Gastroesophageal sphincter (tissue), 4 donors: Measurements from ENCODE around the gene ZNRF3. TPM values are rescaled to one million over a fixed set of nuclear protein-coding genes. Genes with fewer than 3 reads are reported as not detected.
A peak's percentile ranks its signal among the peaks of the same experiment; 100 is the strongest.

Experiments used
- ATAC-seq: fragments of 150-250 bp; one replicate; pipeline ENCODE4 v1.9.1; 2016; ENCODE audit warnings: mild to moderate bottlenecking, moderate library complexity
- H3K27ac ChIP-seq, 4 donors: fragments of 200-600 bp; sonication (generic) in 3 of 4; 1 replicate in 3 of 4; 2 replicates in 1 of 4; pipeline ENCODE4 v1.5.1; 2016 to 2019
- H3K27me3 ChIP-seq: fragments of 200-600 bp; sonication (generic); one replicate; pipeline ENCODE4 v1.5.1; 2019
- H3K36me3 ChIP-seq, 2 donors: fragments of 200-600 bp; sonication (generic); one replicate each; pipeline ENCODE4 v1.5.1; 2019; ENCODE audit warnings: control low read depth in 1 of 2
- H3K4me1 ChIP-seq, 3 donors: fragments of 200-600 bp; sonication (generic); 1 replicate in 2 of 3; 2 replicates in 1 of 3; pipeline ENCODE4 v1.5.1; 2016 to 2019; ENCODE audit warnings: control low read depth in 2 of 3
- H3K4me3 ChIP-seq, 2 donors: fragments of 200-600 bp; sonication (generic); one replicate each; pipeline ENCODE4 v1.5.1; 2019; ENCODE audit warnings: mild to moderate bottlenecking in 1 of 2, moderate library complexity in 1 of 2
- H3K9me3 ChIP-seq, 3 donors: fragments of 200-600 bp; sonication (generic); one replicate each; pipeline ENCODE4 v1.5.1; 2017 to 2019; ENCODE audit warnings: control low read depth in 2 of 3
- EP300 ChIP-seq: sonication (generic); formaldehyde crosslinking; IDR thresholded peaks from one replicate; pipeline ENCODE4 v1.6.1; 2017; ENCODE audit warnings: antibody characterized with exemption, mild to moderate bottlenecking
- POLR2A ChIP-seq, 2 donors: fragments of 450-650 bp; IDR thresholded peaks; one replicate each; pipeline ENCODE4 v1.6.1; 2017; ENCODE audit warnings: antibody characterized with exemption in 2 of 2, mild to moderate bottlenecking in 2 of 2, moderate library complexity in 1 of 2
- POLR2AphosphoS5 ChIP-seq: sonication (generic); formaldehyde crosslinking; IDR thresholded peaks from one replicate; pipeline ENCODE4 v1.6.1; 2017; ENCODE audit warnings: antibody characterized with exemption
- WGBS, 2 donors: methylation state at CpG; one replicate each; pipeline ENCODE4 v1.1.5; 2018; ENCODE audit warnings: low coverage in 1 of 2; 5-methylcytosine and 5-hydroxymethylcytosine counted together
- total RNA-seq, 4 donors: library from RNA; depleted of rRNA; stranded (reverse); fragments of >200 nt; gene quantifications; one replicate each; pipeline ENCODE4 v1.1.0, GENCODE V29; 2016
- TF ChIP-seq, protein P1 (sequence below), 4 experiments: fragments of 200-600 bp in 2 of 4; fragments of 450-650 bp in 2 of 4; sonication (generic) in 1 of 4; IDR thresholded peaks; one replicate each; pipeline ENCODE4 v1.5.1; 2017 to 2019; ENCODE audit warnings: antibody characterized with exemption in 4 of 4, mild to moderate bottlenecking in 2 of 4, moderate library complexity in 2 of 4

The ZNRF3 gene
- total RNA-seq = 10 to 100 TPM; 14.8 to 27.7 (median 19.8) TPM

DNA sequence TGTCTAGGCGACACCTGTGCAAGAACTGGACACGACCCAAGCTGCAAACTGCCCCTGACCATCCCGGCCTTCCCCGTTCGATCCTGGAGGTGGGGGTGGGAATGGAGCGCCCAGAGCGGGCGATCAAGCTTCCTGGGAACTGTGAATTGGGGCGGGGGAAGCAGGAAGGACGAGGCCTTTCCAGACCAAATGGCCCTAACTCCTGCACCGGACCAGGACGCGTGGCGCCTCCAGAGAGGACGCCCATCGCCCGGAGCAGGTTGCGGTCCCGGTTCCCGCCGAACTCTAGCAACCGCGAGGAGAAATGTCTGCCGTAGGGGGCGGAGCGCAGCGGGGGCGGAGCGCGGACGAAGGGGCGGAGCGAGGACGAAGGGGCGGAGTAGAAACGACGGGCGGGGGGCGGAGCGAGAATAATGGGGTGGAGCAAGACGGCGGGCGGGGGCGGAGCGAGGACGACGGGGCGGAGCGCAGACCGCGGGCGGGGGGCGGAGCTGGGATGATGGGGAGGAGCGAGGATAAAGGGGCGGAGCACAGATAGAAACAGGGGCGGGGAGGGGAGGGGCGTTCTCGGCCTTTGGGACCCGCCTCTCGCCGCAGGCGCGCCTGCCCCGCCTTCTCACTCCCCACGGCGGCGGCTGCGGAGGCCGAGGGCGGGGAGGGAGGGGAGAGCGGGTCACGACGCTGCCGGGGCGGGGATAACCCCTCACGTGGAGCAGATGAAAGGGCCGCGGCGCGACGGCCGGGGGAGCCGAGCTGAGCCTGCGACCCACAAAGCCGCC lies at the start of gene ZNRF3:
TSS of gene ZNRF3 (plus strand) at position 695 of the 779 bp plus-strand sequence. CDS start 195 bp downstream, outside the sequence.
- peak within 1 kb of the TSS in 3 of 4 donors; percentile 84 to 92 (median 84) for H3K27ac ChIP-seq
- no peaks in the 10 kb centered on the region for H3K36me3 ChIP-seq
- peak within 1 kb of the TSS; percentile 55 to 79 for H3K4me3 ChIP-seq
- TF ChIP-seq, protein P1, sequence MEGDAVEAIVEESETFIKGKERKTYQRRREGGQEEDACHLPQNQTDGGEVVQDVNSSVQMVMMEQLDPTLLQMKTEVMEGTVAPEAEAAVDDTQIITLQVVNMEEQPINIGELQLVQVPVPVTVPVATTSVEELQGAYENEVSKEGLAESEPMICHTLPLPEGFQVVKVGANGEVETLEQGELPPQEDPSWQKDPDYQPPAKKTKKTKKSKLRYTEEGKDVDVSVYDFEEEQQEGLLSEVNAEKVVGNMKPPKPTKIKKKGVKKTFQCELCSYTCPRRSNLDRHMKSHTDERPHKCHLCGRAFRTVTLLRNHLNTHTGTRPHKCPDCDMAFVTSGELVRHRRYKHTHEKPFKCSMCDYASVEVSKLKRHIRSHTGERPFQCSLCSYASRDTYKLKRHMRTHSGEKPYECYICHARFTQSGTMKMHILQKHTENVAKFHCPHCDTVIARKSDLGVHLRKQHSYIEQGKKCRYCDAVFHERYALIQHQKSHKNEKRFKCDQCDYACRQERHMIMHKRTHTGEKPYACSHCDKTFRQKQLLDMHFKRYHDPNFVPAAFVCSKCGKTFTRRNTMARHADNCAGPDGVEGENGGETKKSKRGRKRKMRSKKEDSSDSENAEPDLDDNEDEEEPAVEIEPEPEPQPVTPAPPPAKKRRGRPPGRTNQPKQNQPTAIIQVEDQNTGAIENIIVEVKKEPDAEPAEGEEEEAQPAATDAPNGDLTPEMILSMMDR (IDR thresholded peaks at IDR 0.05) = peak in 1 of 4 experiments; percentile 14
- TF ChIP-seq EP300 (no peak), POLR2A (IDR thresholded peaks at IDR 0.05) (peak in 1 of 2 donors; percentile 30), POLR2AphosphoS5 (peak; percentile 68)
- H3K4me1 ChIP-seq = peaks cover 0 to 47% (median 0%) of the 10 kb centered on the region in 3 donors
- H3K27me3 ChIP-seq = no peaks in the 10 kb centered on the region
- H3K9me3 ChIP-seq = no peaks in the 10 kb centered on the region
- WGBS, 2 donors = no CpG with 5 or more reads among the region's 85 CpGs
- peak; percentile 94 for ATAC-seq

DNA sequence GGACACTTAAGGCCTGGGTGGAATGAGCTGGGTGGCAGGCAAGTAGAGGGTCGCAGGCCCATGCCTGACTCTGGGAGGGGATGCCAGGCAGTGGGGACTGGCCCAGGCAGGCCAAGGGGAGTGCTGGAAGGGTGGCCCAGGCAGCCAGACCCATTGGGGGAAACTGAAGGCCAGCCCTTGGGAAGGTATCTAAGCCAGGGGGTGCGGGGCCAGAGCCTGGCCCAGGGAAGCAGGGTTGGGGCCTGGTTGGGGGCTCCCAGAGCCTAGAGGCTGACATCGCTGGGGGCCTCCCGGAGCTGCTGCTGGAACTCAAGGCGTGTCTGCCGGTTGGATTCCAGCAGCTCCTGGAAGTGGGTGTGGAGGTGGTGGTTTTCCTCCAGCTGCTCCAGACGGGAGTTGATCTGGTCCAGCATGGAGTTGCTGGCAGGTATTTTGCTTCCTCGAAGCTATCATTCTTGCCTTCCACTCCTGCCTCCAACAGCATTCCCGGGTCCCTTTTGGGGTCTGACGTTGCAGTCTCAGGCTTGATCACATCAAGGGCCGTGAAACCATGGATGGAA lies 47.7 kb upstream of the ZNRF3 start:
- H3K9me3 ChIP-seq = no peaks in the 10 kb centered on the region
- TF ChIP-seq POLR2A (IDR thresholded peaks at IDR 0.05) (no peak), POLR2AphosphoS5 (no peak)
- TF ChIP-seq, protein P1 (IDR thresholded peaks at IDR 0.05) = no peak
- no peak overlapping the region for H3K4me3 ChIP-seq
- no peak overlapping the region for H3K27ac ChIP-seq
- no peaks in the 10 kb centered on the region for H3K27me3 ChIP-seq
- 71 to 86% methylated on average over 1 of the region's 11 CpGs for WGBS, 2 donors
- peaks cover 0 to 6% of the 10 kb centered on the region in 2 donors for H3K36me3 ChIP-seq
- peak; percentile 16 for ATAC-seq
- no peaks in the 10 kb centered on the region for H3K4me1 ChIP-seq

DNA sequence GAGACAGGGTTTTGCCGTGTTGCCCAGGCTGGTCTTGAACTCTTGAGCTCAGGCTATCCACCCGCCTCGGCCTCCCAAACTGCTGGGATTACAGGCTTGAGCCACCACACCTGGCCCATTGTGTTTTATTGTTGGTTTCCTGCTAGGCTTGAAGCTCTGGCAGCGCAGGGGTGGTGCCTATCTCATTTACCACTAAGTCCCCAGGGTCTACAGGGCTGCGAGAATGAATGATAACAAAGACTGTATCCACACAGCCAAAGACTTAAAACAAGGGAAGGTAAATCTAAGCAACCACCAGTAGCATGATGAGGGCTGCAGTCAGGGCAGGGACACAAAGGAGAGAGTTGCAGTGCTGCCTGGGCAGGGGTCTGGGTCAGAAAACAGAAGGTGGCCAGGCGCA lies 45.7 kb upstream of the ZNRF3 start:
- no peaks in the 10 kb centered on the region for H3K4me1 ChIP-seq
- H3K27ac ChIP-seq = no peak overlapping the region
- WGBS, 2 donors = 100% methylated on average over 1 of the region's 6 CpGs
- ATAC-seq = no peak
- no peak overlapping the region for H3K4me3 ChIP-seq
- no peaks in the 10 kb centered on the region for H3K9me3 ChIP-seq
- no peaks in the 10 kb centered on the region for H3K27me3 ChIP-seq
- TF ChIP-seq, protein P1 (IDR thresholded peaks at IDR 0.05) = no peak
- TF ChIP-seq POLR2AphosphoS5 = no peak
- TF ChIP-seq POLR2A (IDR thresholded peaks at IDR 0.05) = no peak
- no peak for TF ChIP-seq EP300
- peaks cover 0 to under 1% of the 10 kb centered on the region in 2 donors for H3K36me3 ChIP-seq

DNA sequence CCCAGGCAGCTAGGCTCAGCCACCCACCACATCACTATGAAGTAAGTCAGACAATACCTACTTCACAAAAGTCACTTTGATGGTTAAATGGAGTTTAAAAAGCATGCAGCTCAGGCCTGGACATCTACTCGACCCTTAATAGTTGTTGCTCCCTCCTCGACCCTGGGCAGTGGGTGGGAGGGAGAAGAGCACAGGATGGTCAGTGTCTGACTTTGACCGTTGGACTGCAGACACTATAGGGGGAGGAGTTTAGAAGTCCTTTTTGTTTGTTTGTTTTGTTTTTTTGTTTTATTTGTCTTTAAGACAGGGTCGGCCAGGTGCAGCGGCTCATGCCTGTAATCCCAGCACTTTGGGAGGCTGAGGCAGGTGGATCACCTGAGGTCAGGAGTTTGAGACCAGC lies 44.4 kb upstream of the ZNRF3 start:
- no peak for ATAC-seq
- H3K36me3 ChIP-seq = no peaks in the 10 kb centered on the region
- WGBS, 2 donors = 75 to 87% methylated on average over 2 to 3 of the region's 5 CpGs

More for the DNA sequence above, 44.4 kb upstream of the ZNRF3 start:
- H3K4me1 ChIP-seq = no peaks in the 10 kb centered on the region
- H3K27me3 ChIP-seq = no peaks in the 10 kb centered on the region
- H3K9me3 ChIP-seq = no peaks in the 10 kb centered on the region
- no peak overlapping the region for H3K4me3 ChIP-seq
- TF ChIP-seq EP300 (no peak), POLR2A (IDR thresholded peaks at IDR 0.05) (no peak), POLR2AphosphoS5 (no peak)
- TF ChIP-seq, protein P1 (IDR thresholded peaks at IDR 0.05) = no peak
- H3K27ac ChIP-seq = no peak overlapping the region
